Measurements from ENCODE around the gene TCF23. TPM values are rescaled to one million over a fixed set of nuclear protein-coding genes. Genes with fewer than 3 reads are reported as not detected.

The TCF23 gene
- total RNA-seq, 1 experiment from 2014 or later, result 0.13 TPM

GRCh38 chr2:27159271-27159670 lies 10.5 kb downstream of the TCF23 start:
- Mint-ChIP-seq H3K9me3 (no peaks in the 10 kb centered on the region), H3K36me3 (no peaks in the 10 kb centered on the region), H3K27me3 (ENCODE audit: low read depth) (no peaks in the 10 kb centered on the region), H3K27ac (no peak overlapping the region), H3K4me3 (no peak overlapping the region), H3K4me1 (peaks cover 3% of the 10 kb centered on the region)
- no peak for TF ChIP-seq ARID4B (CRISPR knock-in tag; IDR thresholded peaks at IDR 0.05; ENCODE audit: borderline replicate concordance)
- no peak for TF ChIP-seq NFATC4 (CRISPR knock-in tag; IDR thresholded peaks at IDR 0.05)
- no peak for TF ChIP-seq OVOL2 (CRISPR knock-in tag; IDR thresholded peaks at IDR 0.05; ENCODE audit: borderline replicate concordance)
- no peak for TF ChIP-seq STAT6 (CRISPR knock-in tag; conservative IDR thresholded peaks at IDR 0.05; ENCODE audit: low read depth)
- no peak for TF ChIP-seq ZBTB43 (CRISPR knock-in tag; IDR thresholded peaks at IDR 0.05)
- no peak for TF ChIP-seq ZMAT4 (CRISPR knock-in tag; IDR thresholded peaks at IDR 0.05)
- TF ChIP-seq FOXJ3 (CRISPR knock-in tag; IDR thresholded peaks at IDR 0.05; ENCODE audit: borderline replicate concordance), result no peak
- TF ChIP-seq FOXP1 (CRISPR knock-in tag; IDR thresholded peaks at IDR 0.05; ENCODE audit: borderline replicate concordance), result no peak
- TF ChIP-seq PREB (CRISPR knock-in tag; IDR thresholded peaks at IDR 0.05; ENCODE audit: borderline replicate concordance), result no peak
- TF ChIP-seq USF1 (CRISPR knock-in tag; IDR thresholded peaks at IDR 0.05), result no peak
- TF ChIP-seq SMAD3 (CRISPR knock-in tag; IDR thresholded peaks at IDR 0.05; ENCODE audit: borderline replicate concordance), result no peak
- TF ChIP-seq NFE2L1 (CRISPR knock-in tag; IDR thresholded peaks at IDR 0.05), result no peak
- no peak for TF ChIP-seq PRRX2 (CRISPR knock-in tag; IDR thresholded peaks at IDR 0.05)
- no peak for TF ChIP-seq ZNF671 (CRISPR knock-in tag; IDR thresholded peaks at IDR 0.05)
- TF ChIP-seq ATF6 (CRISPR knock-in tag; IDR thresholded peaks at IDR 0.05), result no peak
- no peak for TF ChIP-seq FOXP4 (CRISPR knock-in tag; IDR thresholded peaks at IDR 0.05)
- ChIA-PET CTCF (interaction anchor here (0.8 to 6.6 kb wide), 4 partner anchors 11 to 73 kb away, joined by 3 to 43 read pairs (median 12); partner anchors contain the start of genes KHK and PREB), POLR2A (interaction anchor here (1.0 kb wide), 1 partner anchor 25 kb away, joined by 6 read pairs; the partner anchor contains the start of gene PREB)
- no peak for ATAC-seq
- no peak for DNase-seq (ENCODE audit: low spot score)
